Breast epithelium (tissue), 4 donors: ENCODE results near the gene TSSC4. TPM values are rescaled to one million over a fixed set of nuclear protein-coding genes. Genes with fewer than 3 reads are reported as not detected.

Source experiments
- DNase-seq, 2 donors: peaks; one replicate each; pipeline ENCODE4 v3.0.0-alpha.2; 2019; ENCODE audit warnings: low spot score in 2 of 2
- H3K27ac ChIP-seq, 2 donors: fragments of 200-600 bp; sonication (generic) in 1 of 2; one replicate each; pipeline ENCODE4 v1.5.1; 2016 to 2019; ENCODE audit warnings: mild to moderate bottlenecking in 1 of 2
- H3K27me3 ChIP-seq, 2 donors: fragments of 200-600 bp; sonication (generic) in 1 of 2; one replicate each; pipeline versions ENCODE4 v1.5.1 to v1.6.0; 2017 to 2019; ENCODE audit warnings: control low read depth in 1 of 2, mild to moderate bottlenecking in 1 of 2
- H3K36me3 ChIP-seq: fragments of 200-600 bp; one replicate; pipeline ENCODE4 v1.5.1; 2019
- H3K4me1 ChIP-seq, 2 donors: fragments of 200-600 bp; sonication (generic); one replicate each; pipeline ENCODE4 v1.5.1; 2016 to 2019; ENCODE audit warnings: control low read depth in 1 of 2
- H3K4me3 ChIP-seq, 3 donors: fragments of 200-600 bp; sonication (generic); 1 replicate in 2 of 3; 2 replicates in 1 of 3; pipeline ENCODE4 v1.5.1; 2016 to 2019; ENCODE audit warnings: mild to moderate bottlenecking in 3 of 3, moderate library complexity in 2 of 3
- H3K9me3 ChIP-seq, 2 donors: fragments of 200-600 bp; sonication (generic) in 1 of 2; one replicate each; pipeline ENCODE4 v1.5.1; 2016 to 2019; ENCODE audit warnings: control low read depth in 1 of 2
- POLR2A ChIP-seq: fragments of 450-650 bp; IDR thresholded peaks from one replicate; pipeline ENCODE4 v1.6.1; 2016; ENCODE audit warnings: antibody characterized with exemption, mild to moderate bottlenecking, moderate library complexity
- POLR2AphosphoS5 ChIP-seq, 3 donors: sonication (generic); formaldehyde crosslinking; IDR thresholded peaks; one replicate each; pipeline ENCODE4 v1.6.1; 2017; ENCODE audit warnings: antibody characterized with exemption in 3 of 3
- intact Hi-C: fragments of 100-400 bp; cut with DNase I; formaldehyde crosslinking; loops from one replicate; pipeline ENCODE4 v1.15.1; 2023; ENCODE audit warnings: low total_unique reads
- total RNA-seq, 3 donors: library from RNA; depleted of rRNA; stranded (reverse); fragments of >200 nt; gene quantifications; one replicate each; pipeline ENCODE4 v1.1.0, GENCODE V29; 2016
- TF ChIP-seq, protein P1 (sequence below), 3 donors: fragments of 450-650 bp; IDR thresholded peaks; one replicate each; pipeline ENCODE4 v1.5.1; 2016 to 2017; ENCODE audit warnings: antibody characterized with exemption in 3 of 3, mild to moderate bottlenecking in 3 of 3, moderate library complexity in 3 of 3

Gene TSSC4
- total RNA-seq, 3 donors from 2014 or later = 36.8 to 44.9 (median 37.2) TPM

DNA sequence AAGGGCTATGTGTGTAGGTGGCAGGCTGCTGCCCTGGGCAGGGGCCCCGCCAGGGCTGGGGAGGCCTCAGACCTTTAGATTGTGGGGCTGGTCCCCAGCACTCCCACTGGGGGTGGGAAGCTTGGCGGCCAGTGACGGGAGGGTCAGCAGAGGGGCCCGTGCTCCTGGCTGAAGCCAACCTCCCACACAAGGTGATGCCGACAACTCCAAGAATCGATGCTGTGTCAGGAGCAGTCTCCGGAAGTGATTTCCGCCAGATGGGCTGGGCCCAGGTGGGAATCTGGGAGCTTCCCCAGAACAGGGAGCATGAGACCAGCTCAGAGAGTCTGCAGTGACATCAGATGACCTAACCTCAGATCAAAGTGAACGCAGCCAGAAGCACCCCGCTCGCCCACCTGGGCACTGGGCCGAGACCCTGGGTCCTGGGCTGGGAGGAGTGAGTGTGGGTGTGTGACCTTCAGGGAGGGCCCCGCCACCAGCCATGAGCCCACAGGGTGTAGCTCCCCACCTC is 36.0 kb downstream of the TSSC4 start:
- DNase-seq = no peak
- H3K4me1 ChIP-seq = no peaks in the 10 kb centered on the region
- intact Hi-C loops = no loop called here

DNA sequence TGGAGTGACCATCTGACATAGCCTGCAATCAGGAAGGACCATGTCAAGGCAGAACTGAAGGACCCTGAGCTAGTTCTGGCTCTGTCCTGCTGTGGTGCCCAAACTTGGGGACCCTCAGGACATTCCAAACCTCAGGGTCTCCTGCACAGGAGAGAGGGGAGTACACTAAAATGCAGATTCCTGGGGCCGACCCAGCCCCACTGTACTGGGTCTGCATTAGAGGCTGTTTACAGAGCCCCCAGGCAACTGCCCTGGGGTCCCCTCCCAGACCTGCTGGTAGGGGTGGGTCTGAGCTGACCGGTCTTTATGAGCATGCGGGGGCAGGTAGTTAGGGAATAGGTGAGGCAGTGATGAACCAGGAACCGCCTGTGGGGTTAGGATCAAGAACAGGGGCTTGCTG is 37.0 kb downstream of the TSSC4 start:
- H3K27ac ChIP-seq = no peak overlapping the region
- DNase-seq = no peak
- intact Hi-C loops = no loop called here
- TF ChIP-seq, protein P1, sequence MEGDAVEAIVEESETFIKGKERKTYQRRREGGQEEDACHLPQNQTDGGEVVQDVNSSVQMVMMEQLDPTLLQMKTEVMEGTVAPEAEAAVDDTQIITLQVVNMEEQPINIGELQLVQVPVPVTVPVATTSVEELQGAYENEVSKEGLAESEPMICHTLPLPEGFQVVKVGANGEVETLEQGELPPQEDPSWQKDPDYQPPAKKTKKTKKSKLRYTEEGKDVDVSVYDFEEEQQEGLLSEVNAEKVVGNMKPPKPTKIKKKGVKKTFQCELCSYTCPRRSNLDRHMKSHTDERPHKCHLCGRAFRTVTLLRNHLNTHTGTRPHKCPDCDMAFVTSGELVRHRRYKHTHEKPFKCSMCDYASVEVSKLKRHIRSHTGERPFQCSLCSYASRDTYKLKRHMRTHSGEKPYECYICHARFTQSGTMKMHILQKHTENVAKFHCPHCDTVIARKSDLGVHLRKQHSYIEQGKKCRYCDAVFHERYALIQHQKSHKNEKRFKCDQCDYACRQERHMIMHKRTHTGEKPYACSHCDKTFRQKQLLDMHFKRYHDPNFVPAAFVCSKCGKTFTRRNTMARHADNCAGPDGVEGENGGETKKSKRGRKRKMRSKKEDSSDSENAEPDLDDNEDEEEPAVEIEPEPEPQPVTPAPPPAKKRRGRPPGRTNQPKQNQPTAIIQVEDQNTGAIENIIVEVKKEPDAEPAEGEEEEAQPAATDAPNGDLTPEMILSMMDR (IDR thresholded peaks at IDR 0.05) = no peak
- TF ChIP-seq POLR2AphosphoS5 (IDR thresholded peaks at IDR 0.05) = no peak
- H3K4me3 ChIP-seq = no peak overlapping the region
- H3K36me3 ChIP-seq = no peaks in the 10 kb centered on the region
- H3K9me3 ChIP-seq = no peaks in the 10 kb centered on the region
- H3K4me1 ChIP-seq = no peaks in the 10 kb centered on the region
- H3K27me3 ChIP-seq = peaks cover 0 to 9% of the 10 kb centered on the region in 2 donors

More for the DNA sequence above, 36.0 kb downstream of the TSSC4 start:
- Histone ChIP-seq H3K4me3 (no peak overlapping the region), H3K9me3 (no peaks in the 10 kb centered on the region), H3K27me3 (peaks cover 0 to 9% of the 10 kb centered on the region in 2 donors), H3K36me3 (no peaks in the 10 kb centered on the region), H3K27ac (no peak overlapping the region)
- TF ChIP-seq POLR2AphosphoS5 (IDR thresholded peaks at IDR 0.05) (no peak), POLR2A (no peak)
- TF ChIP-seq, protein P1 (IDR thresholded peaks at IDR 0.05) = no peak

DNA sequence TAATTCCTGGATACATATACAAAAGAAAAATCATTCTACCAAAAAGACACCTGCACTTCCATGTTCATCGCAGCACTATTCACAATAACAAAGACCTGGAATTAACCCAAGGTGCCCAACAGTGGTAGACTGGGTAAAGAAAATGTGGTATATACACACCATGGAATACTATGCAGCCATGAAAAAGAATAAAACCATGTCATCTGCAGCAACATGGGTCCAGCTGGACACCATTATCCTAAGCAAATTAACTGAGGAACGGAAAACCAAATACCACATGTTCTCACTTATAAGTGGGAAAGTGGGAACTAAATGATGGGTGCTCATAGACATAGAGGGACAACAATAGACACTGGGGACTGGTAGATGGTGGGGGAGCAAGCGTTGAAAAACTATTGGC is 39.3 kb downstream of the TSSC4 start:
- no peaks in the 10 kb centered on the region for H3K4me1 ChIP-seq
- intact Hi-C loops = no loop called here
- no peaks in the 10 kb centered on the region for H3K36me3 ChIP-seq
- TF ChIP-seq POLR2AphosphoS5 (IDR thresholded peaks at IDR 0.05) = no peak
- TF ChIP-seq, protein P1 (IDR thresholded peaks at IDR 0.05) = no peak
- no peak for TF ChIP-seq POLR2A
- H3K4me3 ChIP-seq = no peak overlapping the region
- H3K9me3 ChIP-seq = no peaks in the 10 kb centered on the region
- no peak for DNase-seq
- H3K27me3 ChIP-seq = peaks cover 0 to 9% of the 10 kb centered on the region in 2 donors
- H3K27ac ChIP-seq = no peak overlapping the region

DNA sequence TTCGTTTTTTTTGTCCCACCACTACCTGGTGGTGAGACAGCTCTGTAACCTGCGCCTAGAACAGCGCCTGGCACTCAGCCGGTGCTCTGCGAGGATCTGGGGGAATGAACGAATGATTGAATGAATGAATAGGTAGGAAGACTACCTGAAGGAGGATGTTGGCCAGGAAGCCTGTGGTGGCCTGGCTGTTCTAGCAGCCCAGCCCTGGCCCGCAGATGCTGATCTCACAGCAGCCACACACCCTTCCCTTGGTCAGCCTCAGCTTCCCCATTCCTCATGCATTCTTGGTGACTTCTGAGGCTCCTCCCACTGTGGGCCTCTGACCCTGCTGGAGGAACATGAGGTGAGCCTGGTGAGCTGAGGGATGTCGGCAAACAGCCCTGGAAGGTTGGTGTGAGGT is 40.1 kb downstream of the TSSC4 start:
- Histone ChIP-seq H3K36me3 (no peaks in the 10 kb centered on the region), H3K4me3 (no peak overlapping the region), H3K4me1 (no peaks in the 10 kb centered on the region), H3K27me3 (peaks cover 0 to 9% of the 10 kb centered on the region in 2 donors), H3K27ac (no peak overlapping the region), H3K9me3 (no peaks in the 10 kb centered on the region)
- no peak for DNase-seq
- no peak for TF ChIP-seq POLR2AphosphoS5 (IDR thresholded peaks at IDR 0.05)
- TF ChIP-seq, protein P1 (IDR thresholded peaks at IDR 0.05) = no peak
- TF ChIP-seq POLR2A = no peak
- intact Hi-C loops = no loop called here

DNA sequence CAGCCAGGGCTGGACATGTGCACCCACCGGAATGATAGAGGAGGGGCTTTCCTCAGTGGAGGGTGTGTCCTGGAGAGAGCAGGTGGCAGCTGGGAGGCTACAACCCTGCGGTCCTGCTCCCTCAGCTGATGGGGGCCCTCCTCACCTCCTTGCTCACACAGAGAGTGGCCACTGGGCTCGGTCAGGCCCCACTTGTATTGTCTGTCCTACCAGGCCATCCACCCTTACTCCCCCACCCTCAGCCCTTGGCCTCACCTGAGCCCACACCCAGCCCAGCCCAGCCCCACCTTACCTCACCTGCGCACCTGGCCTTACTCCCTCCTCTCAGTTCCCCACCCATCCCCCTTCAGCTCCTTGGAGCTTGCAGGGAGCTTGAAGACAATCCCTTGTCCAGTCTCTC is 40.6 kb downstream of the TSSC4 start:
- Histone ChIP-seq H3K27me3 (peaks cover 0 to 7% of the 10 kb centered on the region in 2 donors), H3K36me3 (no peaks in the 10 kb centered on the region), H3K27ac (no peak overlapping the region), H3K4me1 (no peaks in the 10 kb centered on the region), H3K9me3 (no peaks in the 10 kb centered on the region), H3K4me3 (no peak overlapping the region)
- no peak for DNase-seq
- intact Hi-C loops = no loop called here
- TF ChIP-seq POLR2A (no peak), POLR2AphosphoS5 (IDR thresholded peaks at IDR 0.05) (no peak)
- TF ChIP-seq, protein P1 (IDR thresholded peaks at IDR 0.05) = no peak
